ENCODE measurements around the gene ADGRL3.

The ADGRL3 gene

DNA sequence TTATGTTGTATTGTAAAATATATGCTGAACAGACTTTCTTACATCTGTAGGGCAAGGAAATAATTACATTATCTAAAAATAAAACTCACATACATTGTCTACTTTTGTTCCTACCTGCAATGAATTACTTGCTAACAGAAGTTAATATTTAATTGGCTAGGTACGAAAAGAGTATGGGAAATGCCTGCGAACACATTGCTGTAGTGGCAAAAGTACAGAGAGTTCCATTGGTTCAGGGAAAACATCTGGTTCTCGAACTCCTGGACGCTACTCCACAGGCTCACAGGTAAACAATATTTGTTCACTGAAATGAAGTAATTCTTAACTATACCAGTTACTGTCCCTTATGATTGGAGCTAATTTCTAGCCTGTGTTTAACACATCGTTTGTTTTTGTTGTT, 837.4 kb downstream of the ADGRL3 start:
- DNase-seq: no peak

DNA sequence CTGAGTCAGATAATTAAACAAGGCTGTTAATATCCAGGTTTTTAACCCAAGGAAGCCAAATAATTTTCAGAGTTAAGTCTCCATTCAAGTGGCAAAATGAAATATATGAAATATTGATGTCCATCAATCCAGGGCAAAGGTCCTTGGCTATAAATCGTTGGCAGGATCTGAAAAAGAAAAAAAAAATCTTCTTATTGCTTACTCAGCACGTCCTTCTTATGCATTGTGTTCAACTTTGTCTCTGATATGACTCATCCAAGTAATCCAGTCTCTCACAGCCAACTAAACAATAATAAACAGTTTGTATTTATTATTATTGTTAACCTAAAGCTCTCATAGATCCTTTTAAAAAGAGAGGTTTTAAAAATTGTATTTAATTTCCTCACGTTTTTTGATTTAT, 851.2 kb downstream of the ADGRL3 start:
- no peak for DNase-seq

DNA sequence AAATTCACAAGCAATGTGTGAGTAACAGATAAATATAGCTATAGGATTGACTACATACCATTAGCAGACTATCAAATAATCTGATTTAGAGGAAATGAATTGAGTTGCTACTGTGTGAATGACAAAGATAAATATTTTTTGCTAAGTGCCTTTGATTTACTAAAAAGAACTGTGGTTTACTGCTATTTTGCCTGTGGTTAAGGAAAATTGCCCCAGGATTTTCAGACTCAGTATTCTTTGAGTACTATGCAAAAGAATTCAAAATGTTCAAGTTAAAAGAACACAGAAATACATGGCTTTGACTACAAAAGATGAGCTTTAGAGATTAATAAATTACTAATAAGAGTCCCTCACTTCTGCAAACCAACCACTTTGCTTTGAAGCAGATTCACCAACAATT, 853.8 kb downstream of the ADGRL3 start:
- no peak for DNase-seq

DNA sequence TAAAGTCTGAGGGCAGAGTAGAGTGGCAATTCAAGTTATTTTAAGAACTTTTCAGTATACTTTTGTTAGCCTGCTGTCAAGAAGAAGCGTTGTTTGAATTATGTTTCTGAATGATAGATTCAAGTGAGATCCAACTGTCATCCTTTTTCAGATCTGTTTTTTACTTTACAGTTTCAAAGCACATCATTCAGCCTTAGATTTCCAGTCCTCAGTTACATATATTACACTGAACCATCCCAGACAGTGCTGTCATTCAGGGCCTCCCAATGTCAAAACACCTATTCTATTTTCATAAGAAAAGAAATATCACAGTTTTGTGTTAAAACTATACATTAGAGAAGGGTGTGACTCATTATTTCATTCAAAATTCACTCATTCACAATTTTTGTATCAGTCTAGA, 856.9 kb downstream of the ADGRL3 start:
- no peak for DNase-seq

DNA sequence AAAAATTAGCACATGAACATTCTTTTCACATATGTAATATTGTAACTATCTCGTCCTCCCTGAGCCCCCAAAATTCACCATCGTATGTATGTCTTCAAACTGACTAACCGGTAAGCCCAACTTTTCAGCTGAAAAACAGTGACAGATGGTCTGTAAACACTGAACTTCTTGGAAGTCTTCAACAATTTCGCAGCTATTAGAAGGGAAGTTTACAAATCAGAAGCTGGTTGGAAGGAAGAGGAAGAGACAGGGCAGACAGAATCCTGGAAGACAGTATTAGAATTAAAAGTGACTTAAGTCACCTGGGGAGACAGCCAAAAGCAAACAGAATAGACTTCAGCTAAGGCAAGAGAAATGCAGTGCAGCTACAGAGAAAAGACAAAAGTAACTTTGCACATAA, 858.4 kb downstream of the ADGRL3 start:
- no peak for DNase-seq

DNA sequence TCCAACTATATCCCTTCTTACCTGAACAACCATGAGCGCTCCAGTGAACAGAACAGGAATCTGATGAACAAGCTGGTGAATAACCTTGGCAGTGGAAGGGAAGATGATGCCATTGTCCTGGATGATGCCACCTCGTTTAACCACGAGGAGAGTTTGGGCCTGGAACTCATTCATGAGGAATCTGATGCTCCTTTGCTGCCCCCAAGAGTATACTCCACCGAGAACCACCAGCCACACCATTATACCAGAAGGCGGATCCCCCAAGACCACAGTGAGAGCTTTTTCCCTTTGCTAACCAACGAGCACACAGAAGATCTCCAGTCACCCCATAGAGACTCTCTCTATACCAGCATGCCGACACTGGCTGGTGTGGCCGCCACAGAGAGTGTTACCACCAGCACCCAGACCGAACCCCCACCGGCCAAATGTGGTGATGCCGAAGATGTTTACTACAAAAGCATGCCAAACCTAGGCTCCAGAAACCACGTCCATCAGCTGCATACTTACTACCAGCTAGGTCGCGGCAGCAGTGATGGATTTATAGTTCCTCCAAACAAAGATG, 870.2 kb downstream of the ADGRL3 start:
- DNase-seq: no peak

DNA sequence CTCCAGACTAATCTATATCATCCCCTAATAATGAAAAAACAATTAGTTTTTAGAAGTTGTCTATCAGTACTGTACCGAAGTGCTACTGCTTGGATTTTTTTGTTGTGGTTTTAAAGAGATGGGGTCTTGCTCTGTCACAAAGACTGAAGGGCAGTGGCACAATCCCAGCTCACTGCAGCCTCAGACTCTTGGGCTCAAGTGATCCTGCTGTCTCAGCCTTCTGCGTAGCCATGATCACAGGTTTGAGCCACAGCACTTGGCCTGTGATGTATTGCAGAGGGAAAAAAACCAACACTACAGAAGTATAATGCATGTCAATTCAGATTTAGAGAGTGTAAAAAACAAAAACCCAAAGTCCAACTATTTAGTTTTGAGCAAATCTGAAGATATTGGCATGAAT, 875.0 kb downstream of the ADGRL3 start:
- DNase-seq: no peak

DNA sequence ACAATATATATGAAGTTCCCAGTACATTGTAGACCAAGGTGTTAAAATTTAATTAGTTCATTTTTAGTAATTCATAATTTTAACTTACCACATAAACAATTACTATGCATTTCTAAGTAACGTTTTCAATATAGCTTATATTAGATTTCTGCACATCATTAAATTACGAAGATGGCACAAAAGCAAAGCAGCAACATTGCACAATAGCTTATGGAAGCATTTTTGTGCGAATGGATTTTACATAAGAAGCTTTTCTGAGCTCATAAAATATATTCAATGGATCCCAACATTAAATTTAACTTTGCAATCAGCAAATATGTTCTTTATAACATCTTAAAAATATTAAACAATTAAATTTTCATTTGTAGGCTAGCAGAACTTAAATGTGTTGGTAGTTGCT, 875.4 kb downstream of the ADGRL3 start:
- no peak for DNase-seq

DNA sequence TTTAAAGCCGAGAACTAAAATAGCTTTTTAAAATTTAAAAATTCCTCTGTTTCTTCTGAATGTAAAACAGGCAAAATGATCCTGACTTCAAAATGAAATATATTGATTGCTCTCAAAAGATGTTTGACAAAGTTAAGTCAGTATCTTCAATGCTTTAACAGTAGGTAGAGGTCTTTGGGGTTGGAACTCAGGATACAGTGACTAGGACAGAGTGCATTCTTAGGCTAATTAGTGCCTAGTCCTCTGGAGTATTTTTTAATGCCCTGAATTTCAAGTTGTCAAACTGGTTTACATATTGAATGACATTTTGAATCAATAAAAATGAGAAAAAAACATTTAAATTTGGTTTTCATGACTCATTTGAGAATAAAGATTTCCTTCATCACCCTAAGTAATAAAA, 877.3 kb downstream of the ADGRL3 start:
- DNase-seq: no peak

DNA sequence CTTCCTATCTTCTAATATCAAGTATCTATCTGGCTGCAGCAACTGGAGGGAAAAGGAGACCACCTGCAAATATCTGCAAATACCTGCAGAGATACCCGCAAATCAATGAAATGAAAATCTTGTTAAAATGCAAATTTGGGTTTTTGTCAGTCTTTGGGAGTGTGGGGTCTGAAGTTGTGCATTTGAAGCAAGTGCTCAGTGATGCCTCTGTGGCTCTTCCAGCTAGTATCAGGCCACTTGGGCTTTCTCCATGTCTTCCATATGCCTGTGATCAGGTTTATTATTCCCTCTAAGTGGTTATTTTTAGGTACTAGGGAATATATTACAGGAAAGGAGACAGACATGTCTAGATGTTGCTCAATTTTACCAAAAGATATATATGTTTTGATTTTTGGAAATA, 880.3 kb downstream of the ADGRL3 start:
- no peak for DNase-seq

DNA sequence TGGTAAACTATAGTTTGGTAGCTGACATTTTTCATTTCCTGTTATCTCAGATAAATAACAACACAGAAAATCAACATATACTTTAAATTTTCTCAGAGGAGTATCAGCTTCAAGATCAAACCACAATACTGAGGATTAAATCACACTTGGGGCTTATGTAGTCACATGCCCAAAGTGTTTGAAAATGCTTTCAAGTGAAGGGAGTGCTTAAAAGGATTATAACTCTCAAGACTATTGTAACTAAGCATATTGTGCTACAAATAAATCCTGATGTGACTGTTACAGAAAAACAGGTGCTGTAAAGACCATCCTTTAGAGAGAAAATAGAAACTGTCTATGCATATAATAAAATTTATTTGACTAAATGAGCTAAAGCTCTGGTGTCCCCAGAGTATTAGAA, 887.6 kb downstream of the ADGRL3 start:
- DNase-seq: no peak

DNA sequence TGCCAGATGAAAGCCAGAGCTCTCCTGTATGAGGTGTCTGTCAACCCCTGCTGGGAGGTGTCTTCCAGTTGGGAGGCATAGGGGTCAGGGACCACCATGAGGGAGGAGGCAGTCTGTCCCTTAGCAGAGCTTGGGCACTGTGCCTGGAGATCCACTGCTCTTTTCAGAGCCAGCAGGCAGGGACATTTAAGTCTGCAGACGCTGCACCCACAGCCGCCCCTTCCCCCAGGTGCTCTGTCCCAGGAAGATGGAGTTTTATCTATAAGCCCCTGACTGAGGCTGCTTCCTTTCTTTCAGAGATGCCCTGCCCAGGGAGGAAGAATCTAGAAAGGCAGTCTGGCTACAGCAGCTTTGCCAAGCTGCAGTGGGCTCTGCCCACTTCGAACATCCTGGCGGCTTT, 893.6 kb downstream of the ADGRL3 start:
- no peak for DNase-seq

DNA sequence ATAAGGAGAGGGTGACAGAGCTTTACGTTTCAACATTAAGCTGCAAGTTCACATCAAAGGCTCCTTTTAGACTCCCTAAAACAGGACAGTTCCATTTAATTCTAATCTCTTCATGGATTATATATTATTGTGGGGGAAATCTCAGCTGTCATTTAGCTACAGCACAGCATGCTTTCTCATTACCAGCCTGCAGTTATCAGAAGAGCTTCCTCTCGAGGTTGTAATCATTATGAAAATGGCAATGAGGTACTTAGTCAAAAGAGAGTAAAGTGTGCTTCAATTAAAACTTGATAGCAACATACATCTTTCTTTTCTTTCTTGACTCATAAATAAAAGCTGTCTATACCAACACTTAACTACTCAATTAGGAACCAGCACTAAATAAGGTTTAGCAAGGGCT, 896.8 kb downstream of the ADGRL3 start:
- no peak for DNase-seq

DNA sequence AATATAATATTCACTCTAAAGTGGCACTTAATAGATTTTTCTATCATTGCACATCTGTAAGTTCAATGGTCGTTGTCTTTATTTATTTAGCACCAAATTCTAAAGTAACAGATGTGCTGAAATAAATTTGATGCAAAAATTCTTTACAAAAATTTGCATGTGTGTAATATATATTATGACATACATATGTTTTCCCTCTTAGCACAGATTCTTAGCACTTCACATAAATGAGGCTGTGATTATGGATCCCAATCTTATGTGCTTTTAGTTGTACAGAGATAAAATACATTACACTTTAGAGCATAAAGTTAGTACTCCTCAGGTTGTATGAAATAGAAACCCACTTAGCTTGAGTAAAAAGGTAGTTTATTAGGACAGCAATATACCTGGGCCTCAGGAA, 915.1 kb downstream of the ADGRL3 start:
- no peak for DNase-seq

DNA sequence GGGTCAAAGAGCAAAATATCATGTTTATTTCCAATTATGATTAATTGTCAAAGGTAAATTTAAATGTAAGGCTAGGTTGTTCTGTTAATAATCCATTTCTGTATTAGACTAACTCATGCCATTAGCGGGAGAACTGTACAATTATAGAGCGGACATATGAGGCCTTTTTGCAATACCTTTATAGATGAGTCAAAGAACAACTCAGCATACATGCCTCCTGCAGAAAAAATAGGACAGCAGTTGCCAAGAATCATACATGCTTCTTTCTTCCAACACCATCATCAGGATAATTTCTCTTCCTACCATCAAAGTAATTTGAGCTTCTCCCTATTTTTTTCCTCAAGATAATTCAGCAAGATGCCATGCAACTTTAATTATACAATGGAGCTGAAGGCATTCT, 917.8 kb downstream of the ADGRL3 start:
- DNase-seq: no peak

DNA sequence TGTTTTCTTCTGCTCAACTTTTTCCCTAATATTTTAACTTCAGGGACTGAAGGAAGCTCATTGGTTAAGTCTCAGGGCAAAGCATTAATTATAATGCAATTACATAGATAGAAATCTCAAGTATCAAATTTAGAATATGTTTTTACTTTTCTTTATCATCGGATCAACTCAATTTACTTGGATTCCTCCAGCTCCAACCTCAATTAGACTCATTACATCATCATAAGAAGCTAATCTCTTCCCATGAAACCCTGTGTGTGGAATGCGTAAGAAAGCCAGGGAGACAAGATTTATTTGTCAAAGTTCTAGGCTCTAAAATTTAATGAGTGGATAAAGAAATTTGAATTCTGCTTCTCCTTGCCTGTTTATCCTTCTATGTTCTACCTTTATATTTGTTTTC, 918.4 kb downstream of the ADGRL3 start:
- DNase-seq: no peak

DNA sequence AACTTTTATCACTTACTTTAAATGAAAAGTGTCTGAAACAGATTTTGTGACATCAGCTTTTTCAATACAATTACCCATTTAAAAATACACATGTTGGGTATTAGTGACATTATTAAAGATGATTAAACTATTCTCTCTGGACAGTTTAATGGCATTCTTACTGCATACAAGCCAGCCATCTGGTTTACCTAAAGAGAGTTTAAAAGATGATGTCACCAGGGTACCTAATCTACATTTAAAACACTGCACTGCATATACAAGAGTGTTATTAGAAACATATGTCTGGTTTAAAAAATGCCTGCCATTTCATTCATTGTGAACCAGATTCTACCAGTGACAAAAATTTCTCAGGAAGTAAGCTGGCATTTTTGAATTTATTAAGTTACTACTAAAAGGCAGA, 919.1 kb downstream of the ADGRL3 start:
- DNase-seq: no peak

DNA sequence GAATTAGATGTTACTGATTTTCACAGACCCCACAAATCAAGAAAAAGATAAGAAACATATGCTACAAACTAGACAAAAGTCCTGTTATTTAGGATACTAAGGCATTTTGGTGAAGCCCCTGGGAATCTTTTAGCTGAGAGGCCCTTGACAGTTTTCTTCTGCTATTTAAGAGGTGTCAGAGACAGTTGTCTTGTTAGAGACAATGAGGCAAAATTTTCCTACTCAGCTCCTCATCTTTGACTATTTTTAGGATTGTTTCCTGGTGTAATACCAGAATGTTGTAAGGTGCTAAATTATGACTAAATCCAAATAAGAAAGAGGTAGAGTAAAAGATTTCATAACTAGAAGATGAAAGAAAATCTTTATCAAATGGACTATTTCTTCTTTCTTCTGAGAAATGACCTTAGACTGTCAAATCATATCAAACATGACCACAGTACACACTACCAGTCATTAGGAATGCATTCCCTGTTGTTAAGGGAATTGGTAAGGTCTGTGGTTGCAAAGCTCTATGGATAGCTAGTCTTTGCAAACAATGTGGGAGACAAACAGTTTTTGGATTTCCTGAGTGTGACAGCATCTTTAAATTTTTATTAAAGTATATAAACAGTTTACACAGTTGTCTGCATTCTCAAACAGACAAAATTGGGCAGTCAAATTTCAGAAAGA, 926.1 kb downstream of the ADGRL3 start:
- DNase-seq: no peak
